Uterus (tissue), 4 donors: ENCODE measurements around the gene MAP2K6. TPM values are rescaled to one million over a fixed set of nuclear protein-coding genes. Genes with fewer than 3 reads are reported as not detected.

ENCODE experiments used
- DNase-seq, 2 donors: peaks; one replicate each; pipeline ENCODE4 v3.0.0-alpha.2; 2019 to 2020
- H3K27ac ChIP-seq, 2 donors: fragments of 200-600 bp; sonication (generic); 1 replicate in 1 of 2; 2 replicates in 1 of 2; pipeline ENCODE4 v1.5.1; 2016 to 2018
- H3K27me3 ChIP-seq, 2 donors: fragments of 200-600 bp; sonication (generic); one replicate each; pipeline ENCODE4 v1.5.1; 2018 to 2019; ENCODE audit warnings: control low read depth in 1 of 2
- H3K36me3 ChIP-seq, 2 donors: fragments of 200-600 bp; sonication (generic); one replicate each; pipeline ENCODE4 v1.5.1; 2019; ENCODE audit warnings: control low read depth in 1 of 2
- H3K4me1 ChIP-seq, 2 donors: fragments of 200-600 bp; sonication (generic); one replicate each; pipeline ENCODE4 v1.5.1; 2018 to 2019; ENCODE audit warnings: control low read depth in 1 of 2
- H3K4me3 ChIP-seq, 2 donors: fragments of 200-600 bp; sonication (generic); 1 replicate in 1 of 2; 2 replicates in 1 of 2; pipeline ENCODE4 v1.5.1; 2018 to 2019; ENCODE audit warnings: mild to moderate bottlenecking in 1 of 2
- H3K9me3 ChIP-seq, 2 donors: fragments of 200-600 bp; sonication (generic); one replicate each; pipeline ENCODE4 v1.5.1; 2019; ENCODE audit warnings: control low read depth in 1 of 2
- POLR2A ChIP-seq, 2 donors: fragments of 450-650 bp; IDR thresholded peaks; one replicate each; pipeline ENCODE4 v1.6.1; 2016; ENCODE audit warnings: antibody characterized with exemption in 2 of 2, mild to moderate bottlenecking in 1 of 2, moderate library complexity in 1 of 2
- intact Hi-C: fragments of 100-400 bp; cut with DNase I; formaldehyde crosslinking; loops from one replicate; pipeline ENCODE4 v1.15.1; 2023; ENCODE audit warnings: low total_unique reads
- total RNA-seq, 4 donors: library from RNA; depleted of rRNA in 3 of 4; stranded (reverse); fragments of >200 nt in 3 of 4; gene quantifications; one replicate each; pipeline versions ENCODE4 v1.1.0 to v1.2.4, GENCODE V29; 2014 to 2023
- TF ChIP-seq, protein P1 (sequence below), 4 experiments: fragments of 200-600 bp in 2 of 4; fragments of 450-650 bp in 2 of 4; sonication (generic) in 2 of 4; IDR thresholded peaks; one replicate each; pipeline ENCODE4 v1.5.1; 2016 to 2019; ENCODE audit warnings: antibody characterized with exemption in 4 of 4, mild to moderate bottlenecking in 2 of 4, moderate library complexity in 1 of 4
- donor health status: DM: yes; HTN: yes; CAD: no.

MAP2K6 gene
- total RNA-seq, 4 donors from 2014 or later = 3.2 to 43.4 (median 4.3) TPM

DNA sequence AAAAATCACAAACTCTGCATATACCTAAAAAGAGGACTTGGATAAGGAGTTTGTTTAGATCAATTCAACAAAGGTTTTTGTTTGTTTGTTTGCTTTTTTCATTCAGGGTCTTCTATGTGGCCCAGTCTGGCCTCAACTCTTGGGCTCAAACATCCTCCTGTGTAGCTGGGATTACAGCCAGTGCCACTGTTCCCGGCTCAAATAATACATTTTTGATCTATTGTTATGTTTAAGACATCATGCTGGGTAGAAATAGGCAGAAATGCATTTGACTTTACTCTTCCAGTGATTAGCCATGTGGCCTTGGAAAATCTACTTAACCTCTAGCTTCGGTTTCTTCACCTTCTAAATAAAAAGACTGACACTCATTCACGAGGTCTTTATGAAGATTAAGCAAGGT is 11.5 kb downstream of the MAP2K6 start:
- TF ChIP-seq, protein P1, sequence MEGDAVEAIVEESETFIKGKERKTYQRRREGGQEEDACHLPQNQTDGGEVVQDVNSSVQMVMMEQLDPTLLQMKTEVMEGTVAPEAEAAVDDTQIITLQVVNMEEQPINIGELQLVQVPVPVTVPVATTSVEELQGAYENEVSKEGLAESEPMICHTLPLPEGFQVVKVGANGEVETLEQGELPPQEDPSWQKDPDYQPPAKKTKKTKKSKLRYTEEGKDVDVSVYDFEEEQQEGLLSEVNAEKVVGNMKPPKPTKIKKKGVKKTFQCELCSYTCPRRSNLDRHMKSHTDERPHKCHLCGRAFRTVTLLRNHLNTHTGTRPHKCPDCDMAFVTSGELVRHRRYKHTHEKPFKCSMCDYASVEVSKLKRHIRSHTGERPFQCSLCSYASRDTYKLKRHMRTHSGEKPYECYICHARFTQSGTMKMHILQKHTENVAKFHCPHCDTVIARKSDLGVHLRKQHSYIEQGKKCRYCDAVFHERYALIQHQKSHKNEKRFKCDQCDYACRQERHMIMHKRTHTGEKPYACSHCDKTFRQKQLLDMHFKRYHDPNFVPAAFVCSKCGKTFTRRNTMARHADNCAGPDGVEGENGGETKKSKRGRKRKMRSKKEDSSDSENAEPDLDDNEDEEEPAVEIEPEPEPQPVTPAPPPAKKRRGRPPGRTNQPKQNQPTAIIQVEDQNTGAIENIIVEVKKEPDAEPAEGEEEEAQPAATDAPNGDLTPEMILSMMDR (IDR thresholded peaks at IDR 0.05) = no peak
- no peak for TF ChIP-seq POLR2A (IDR thresholded peaks at IDR 0.05)
- DNase-seq = no peak
- H3K27ac ChIP-seq = no peak overlapping the region
- H3K27me3 ChIP-seq = no peaks in the 10 kb centered on the region
- no peaks in the 10 kb centered on the region for H3K4me1 ChIP-seq
- no peaks in the 10 kb centered on the region for H3K9me3 ChIP-seq
- H3K36me3 ChIP-seq = no peaks in the 10 kb centered on the region
- H3K4me3 ChIP-seq = no peak overlapping the region
- intact Hi-C loops = no loop called here

DNA sequence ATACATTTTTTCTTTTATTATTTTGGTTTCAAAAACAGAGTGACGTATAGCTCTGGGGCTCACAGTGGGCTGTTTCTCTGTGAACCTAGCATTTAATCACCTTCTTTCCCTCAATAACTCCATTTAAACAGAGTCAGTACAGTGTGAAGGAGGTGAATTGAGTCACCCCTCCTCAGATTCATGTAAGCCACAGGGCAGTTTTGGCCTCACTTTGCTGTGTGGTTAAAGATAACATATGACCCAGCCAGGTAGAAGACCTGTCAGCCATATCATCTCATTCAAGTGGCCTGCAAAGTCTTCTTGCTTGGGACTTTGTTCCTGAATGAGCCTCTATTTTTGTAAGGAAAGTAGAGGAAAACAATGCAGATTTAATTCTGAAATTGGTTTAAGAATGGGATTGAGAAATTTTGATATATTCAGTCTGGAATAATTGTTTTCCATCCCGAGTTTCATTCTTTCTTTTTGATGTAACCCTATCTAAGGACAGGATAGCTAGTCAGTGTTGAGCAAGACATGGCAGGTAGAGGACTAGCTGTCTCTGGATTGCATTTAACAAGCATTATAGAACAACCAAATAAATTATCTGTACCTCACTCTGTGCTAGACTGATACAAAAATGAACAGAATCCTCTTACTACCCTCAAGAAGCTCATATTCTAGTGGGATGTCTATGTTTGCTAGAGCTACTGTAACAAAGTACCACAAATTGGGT is 13.1 kb downstream of the MAP2K6 start:
- no peaks in the 10 kb centered on the region for H3K4me1 ChIP-seq
- TF ChIP-seq, protein P1 (IDR thresholded peaks at IDR 0.05) = no peak
- no peak for TF ChIP-seq POLR2A (IDR thresholded peaks at IDR 0.05)
- H3K27ac ChIP-seq = no peak overlapping the region
- no peaks in the 10 kb centered on the region for H3K27me3 ChIP-seq
- no peaks in the 10 kb centered on the region for H3K36me3 ChIP-seq
- H3K4me3 ChIP-seq = no peak overlapping the region
- intact Hi-C loops = no loop called here
- no peaks in the 10 kb centered on the region for H3K9me3 ChIP-seq
- no peak for DNase-seq

DNA sequence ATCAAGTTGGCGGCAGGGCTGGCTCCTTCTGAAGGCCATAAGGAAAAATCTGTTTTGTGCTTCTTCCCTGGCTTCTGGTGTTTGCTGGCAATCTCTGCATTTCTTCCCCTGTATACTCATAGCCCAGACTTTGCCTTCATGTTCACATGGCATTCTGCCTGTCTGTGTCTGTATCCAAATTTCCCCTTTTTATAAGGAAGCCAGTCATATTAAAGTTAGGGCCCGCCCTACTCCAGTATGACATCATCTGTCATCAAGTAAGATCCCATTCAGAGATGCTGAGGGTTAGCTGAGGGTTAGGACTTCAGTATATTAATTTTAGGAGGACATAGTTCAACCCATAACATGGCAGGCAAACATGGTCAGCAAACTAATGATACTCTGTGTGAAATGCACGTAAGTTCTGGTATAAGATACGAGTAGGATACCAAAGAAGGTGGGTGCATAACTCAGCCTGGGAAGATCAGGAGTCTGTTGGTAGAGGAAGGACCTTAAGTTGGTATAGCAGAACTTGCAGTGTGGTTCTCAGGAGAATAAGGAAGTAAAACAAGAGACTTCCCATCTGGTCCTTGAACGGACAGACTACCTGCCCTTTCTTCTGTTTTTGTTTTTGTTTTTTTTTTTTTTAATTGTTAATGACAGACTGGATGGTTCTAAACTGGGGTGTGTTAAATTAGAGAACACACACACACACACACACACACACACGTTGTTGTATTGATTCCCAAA is 13.9 kb downstream of the MAP2K6 start:
- Histone ChIP-seq H3K4me3 (no peak overlapping the region), H3K9me3 (no peaks in the 10 kb centered on the region), H3K27ac (no peak overlapping the region), H3K4me1 (no peaks in the 10 kb centered on the region), H3K36me3 (no peaks in the 10 kb centered on the region), H3K27me3 (no peaks in the 10 kb centered on the region)
- no peak for DNase-seq
- TF ChIP-seq POLR2A (IDR thresholded peaks at IDR 0.05) = no peak
- TF ChIP-seq, protein P1 (IDR thresholded peaks at IDR 0.05) = no peak
- intact Hi-C loops = no loop called here

DNA sequence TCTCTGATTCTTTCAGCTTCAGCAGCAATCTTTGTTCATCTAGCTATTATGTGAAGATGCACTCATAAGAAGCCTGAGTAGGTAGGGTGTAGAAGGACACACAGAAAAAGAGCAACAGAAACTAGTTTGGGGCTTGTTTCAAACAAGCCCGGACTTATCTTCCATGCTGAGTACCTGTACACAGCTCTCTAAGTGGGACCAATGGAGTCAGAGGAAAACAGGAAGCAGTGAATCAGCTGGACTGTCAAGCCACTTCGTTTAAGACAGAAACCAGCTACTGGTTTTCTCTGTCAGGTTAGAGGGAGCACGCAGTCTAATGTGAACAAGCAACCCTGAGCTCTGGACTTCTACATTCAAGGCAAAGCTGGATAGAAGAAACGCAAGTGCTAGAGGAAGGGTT is 16.0 kb downstream of the MAP2K6 start:
- Histone ChIP-seq H3K9me3 (no peaks in the 10 kb centered on the region), H3K27ac (no peak overlapping the region), H3K36me3 (no peaks in the 10 kb centered on the region), H3K4me1 (no peaks in the 10 kb centered on the region), H3K27me3 (no peaks in the 10 kb centered on the region), H3K4me3 (no peak overlapping the region)
- intact Hi-C loops = no loop called here
- DNase-seq = no peak
- TF ChIP-seq, protein P1 (IDR thresholded peaks at IDR 0.05) = no peak
- no peak for TF ChIP-seq POLR2A (IDR thresholded peaks at IDR 0.05)

DNA sequence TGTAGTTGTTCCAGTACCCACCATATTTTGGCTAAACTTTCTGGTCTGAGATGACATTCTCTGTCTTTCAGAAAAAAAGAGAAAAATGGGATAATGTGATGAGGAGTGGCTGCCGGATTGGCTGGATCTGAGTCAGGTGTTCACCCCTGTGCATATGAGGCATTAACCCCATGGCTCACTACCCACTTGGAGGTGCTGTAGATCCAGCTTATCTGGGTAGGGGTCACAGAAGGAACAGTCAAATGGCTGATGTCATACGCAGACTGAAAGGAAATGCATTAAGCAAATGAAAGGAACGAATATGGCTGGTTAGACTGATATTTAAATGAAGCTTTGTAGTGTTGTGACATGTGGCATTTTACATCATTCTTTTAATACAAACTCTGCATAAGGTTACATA is 17.3 kb downstream of the MAP2K6 start:
- intact Hi-C loops = no loop called here
- H3K36me3 ChIP-seq = no peaks in the 10 kb centered on the region
- H3K4me3 ChIP-seq = no peak overlapping the region
- no peak for TF ChIP-seq POLR2A (IDR thresholded peaks at IDR 0.05)
- TF ChIP-seq, protein P1 (IDR thresholded peaks at IDR 0.05) = no peak
- no peaks in the 10 kb centered on the region for H3K9me3 ChIP-seq
- H3K4me1 ChIP-seq = no peaks in the 10 kb centered on the region
- DNase-seq = no peak
- no peaks in the 10 kb centered on the region for H3K27me3 ChIP-seq
- no peak overlapping the region for H3K27ac ChIP-seq
